ENCODE measurements around the gene RASSF5.
A peak's percentile ranks its signal among the peaks of the same experiment; 100 is the strongest.
"Not testable (repeated sequence)": the region's sequence is repeated elsewhere in the genome, so short reads cannot be mapped to it uniquely, and the experiment has no call there.

Gene RASSF5

GRCh38 chr1:206587904-206588303 is 80.6 kb downstream of the RASSF5 start:
- DNase-seq (ENCODE audit: low read depth): no peak

GRCh38 chr1:206588492-206588891 is 81.2 kb downstream of the RASSF5 start:
- no peak for DNase-seq (ENCODE audit: low read depth)

GRCh38 chr1:206589206-206589605 is 81.9 kb downstream of the RASSF5 start:
- DNase-seq (ENCODE audit: low read depth): no peak

- peak; percentile 38 for DNase-seq (ENCODE audit: low read depth)
Observed at GRCh38 chr1:206590025-206590758, 82.9 kb downstream of the RASSF5 start.

GRCh38 chr1:206591226-206591625 is 83.9 kb downstream of the RASSF5 start:
- DNase-seq (ENCODE audit: low read depth): no peak

GRCh38 chr1:206591696-206592095 is 84.4 kb downstream of the RASSF5 start:
- no peak for DNase-seq (ENCODE audit: low read depth)

- DNase-seq (ENCODE audit: low read depth): no peak
Observed at GRCh38 chr1:206593351-206593925, 86.1 kb downstream of the RASSF5 start.

GRCh38 chr1:206595581-206596318 is 88.4 kb downstream of the RASSF5 start:
- DNase-seq (ENCODE audit: low read depth): no peak

GRCh38 chr1:206596319-206596666 is 89.0 kb downstream of the RASSF5 start:
- DNase-seq (ENCODE audit: low read depth): no peak

- DNase-seq (ENCODE audit: low read depth): no peak
Observed at GRCh38 chr1:206600527-206600926, 93.2 kb downstream of the RASSF5 start.

- DNase-seq (ENCODE audit: low read depth): no peak
Observed at GRCh38 chr1:206604861-206605260, 97.5 kb downstream of the RASSF5 start.

- DNase-seq (ENCODE audit: low read depth): no peak
Observed at GRCh38 chr1:206606867-206607266, 99.5 kb downstream of the RASSF5 start.

GRCh38 chr1:206608108-206608698 is 100.9 kb downstream of the RASSF5 start:
- DNase-seq (ENCODE audit: low read depth): peak; percentile 37

GRCh38 chr1:206609229-206609991 is 102.1 kb downstream of the RASSF5 start:
- no peak for DNase-seq (ENCODE audit: low read depth)

GRCh38 chr1:206612129-206612876 is 105.0 kb downstream of the RASSF5 start, which contains the start of gene EIF2D:
Gene EIF2D, minus strand, starts transcription at chr1:206612465. Its CDS starts 123 bp downstream, at chr1:206612342.
- DNase-seq (ENCODE audit: low read depth): peak; percentile 91

GRCh38 chr1:206626396-206626795 is 119.1 kb downstream of the RASSF5 start:
- not testable (repeated sequence) for DNase-seq (ENCODE audit: low read depth)

- DNase-seq (ENCODE audit: low read depth): no peak
Observed at GRCh38 chr1:206628916-206629315, 121.6 kb downstream of the RASSF5 start.

- no peak for DNase-seq (ENCODE audit: low read depth)
Observed at GRCh38 chr1:206631085-206631509, 123.8 kb downstream of the RASSF5 start.

- no peak for DNase-seq (ENCODE audit: low read depth)
Observed at GRCh38 chr1:206633708-206634121, 126.4 kb downstream of the RASSF5 start.

GRCh38 chr1:206634365-206635079 is 127.2 kb downstream of the RASSF5 start:
- DNase-seq (ENCODE audit: low read depth): peak; percentile 49

Data from activated T-helper 1 cell treated with Interleukin-2 at 50 U/mL for 16 hours (primary cell).